HepG2 (cell line): ENCODE measurements around the gene KCNQ2. TPM values are rescaled to one million over a fixed set of nuclear protein-coding genes. Genes with fewer than 3 reads are reported as not detected.

Experiments
- ATAC-seq: fragments of 200-7000 bp; cut with Tn5 transposase; 3 replicates; pipeline ENCODE4 v1.9.1; 2020; ENCODE audit warnings: mild to moderate bottlenecking, moderate library complexity
- BruUV-seq: library from RNA; stranded (reverse); fragments of 400-500 nt; replicated peaks from 2 replicates; lab custom pipeline; 2021; lab: Mats Ljungman, UMichigan
- CTCF ChIA-PET: fragments of 300-600 bp; formaldehyde crosslinking; extraction: SDS; loops from one replicate; lab custom pipeline; 2021; ENCODE audit warnings: low total read pairs, inconsistent platforms, low intra/inter-chr PET ratio; lab: Yijun Ruan, JAX
- POLR2A ChIA-PET: fragments of 350-600 bp; sonication (Branson Sonifier 250); formaldehyde crosslinking; loops from one replicate; lab custom pipeline; 2020; ENCODE audit warnings: antibody characterized with exemption, inconsistent platforms; lab: Yijun Ruan, JAX
- DNase-seq: peaks from one replicate; pipeline ENCODE4 v3.0.0-alpha.2; 2015; ENCODE audit warnings: low spot score
- FAIRE-seq: peaks from 3 replicates; lab custom pipeline; 2011; peaks lifted over from hg19 to GRCh38; lab: Jason Lieb, UNC
- H2AFZ ChIP-seq: one replicate; pipeline ENCODE4 v1.6.1; 2011; ENCODE audit warnings: low read length, inconsistent platforms
- H3K27ac ChIP-seq: fragments of 300-600 bp; 3 replicates; pipeline ENCODE4 v1.8.0; 2011; ENCODE audit warnings: mixed run types, mild to moderate bottlenecking, mixed read lengths, low read length, inconsistent platforms; ENCODE audit not compliant: insufficient read depth; ENCODE audit errors: extremely low read length
- H3K27me3 ChIP-seq, 2 experiments: fragments of 200-600 bp in 1 of 2; 2 replicates in 1 of 2; 3 replicates in 1 of 2; pipeline versions ENCODE4 v1.6.0 to v1.8.0; 2011; ENCODE audit warnings: low read length in 2 of 2, mild to moderate bottlenecking in 2 of 2, moderate library complexity in 2 of 2, inconsistent platforms in 1 of 2; ENCODE audit not compliant: insufficient read depth in 2 of 2, control insufficient read depth in 1 of 2
- H3K36me3 ChIP-seq, 2 experiments: fragments of 200-600 bp in 1 of 2; replicated peaks in 1 of 2; 2 replicates in 1 of 2; 3 replicates in 1 of 2; pipeline versions ENCODE4 v1.5.1 to v1.8.0; 2011; ENCODE audit warnings: low read length in 2 of 2, inconsistent platforms in 1 of 2; ENCODE audit not compliant: insufficient read depth in 2 of 2, control insufficient read depth in 1 of 2
- H3K4me1 ChIP-seq: 2 replicates; pipeline ENCODE4 v1.5.1; 2012; ENCODE audit warnings: low read length, inconsistent platforms; ENCODE audit not compliant: insufficient read depth
- H3K4me2 ChIP-seq: 2 replicates; pipeline ENCODE4 v1.6.0; 2011; ENCODE audit warnings: low read depth, low read length, inconsistent platforms
- H3K4me3 ChIP-seq, 3 experiments: fragments of 200-600 bp in 1 of 3; sonication (generic), shearing (Covaris generic) in 1 of 3; replicated peaks in 1 of 3; 2 replicates each; pipeline ENCODE4 v1.5.1; 2011 to 2016; ENCODE audit warnings: low read length in 3 of 3, inconsistent platforms in 2 of 3, low read depth in 2 of 3, mild to moderate bottlenecking in 2 of 3, control low read depth in 1 of 3, mixed read lengths in 1 of 3; ENCODE audit not compliant: insufficient read depth in 1 of 3
- H3K79me2 ChIP-seq: one replicate; pipeline ENCODE4 v1.6.1; 2011; ENCODE audit warnings: low read length, inconsistent platforms; ENCODE audit not compliant: insufficient read depth
- H3K9ac ChIP-seq: 2 replicates; pipeline ENCODE4 v1.6.0; 2011; ENCODE audit warnings: mild to moderate bottlenecking, low read depth, low read length, inconsistent platforms; ENCODE audit not compliant: insufficient read depth
- H3K9me3 ChIP-seq: 2 replicates; pipeline ENCODE4 v1.5.1; 2012; ENCODE audit warnings: mild to moderate bottlenecking, low read length
- H4K20me1 ChIP-seq: 2 replicates; pipeline ENCODE4 v1.6.0; 2011; ENCODE audit warnings: inconsistent platforms, mild to moderate bottlenecking, low read length, moderate library complexity; ENCODE audit not compliant: insufficient read depth
- BCL6 ChIP-seq: IDR thresholded peaks from 2 replicates; pipeline ENCODE4 v1.6.1; 2016; ENCODE audit warnings: missing genetic modification reagents, missing compliant biosample characterization
- CHD2 ChIP-seq: IDR thresholded peaks from 2 replicates; pipeline ENCODE4 v1.6.1; 2011; ENCODE audit warnings: low read depth, low read length, improper control_type of control experiment
- E2F5 ChIP-seq: sonication (generic); formaldehyde crosslinking; conservative IDR thresholded peaks from 2 replicates; pipeline ENCODE4 v1.4.0; 2020; ENCODE audit warnings: missing genetic modification reagents
- HHEX ChIP-seq: IDR thresholded peaks from 2 replicates; pipeline ENCODE4 v1.6.1; 2016; ENCODE audit warnings: control low read depth
- KDM1A ChIP-seq: IDR thresholded peaks from 2 replicates; pipeline ENCODE4 v1.6.1; 2016; ENCODE audit warnings: missing compliant biosample characterization
- PBX3 ChIP-seq: sonication (generic); formaldehyde crosslinking; IDR thresholded peaks from 2 replicates; pipeline ENCODE4 v1.8.1; 2023; ENCODE audit warnings: missing genetic modification reagents, inconsistent platforms, borderline replicate concordance
- PTBP1 ChIP-seq: fragments of 200-400 bp; formaldehyde crosslinking; IDR thresholded peaks from 2 replicates; pipeline ENCODE4 v1.6.1; 2018; ENCODE audit warnings: low read length, low read depth; ENCODE audit not compliant: poor library complexity, severe bottlenecking
- TFAP4 ChIP-seq: sonication (generic); IDR thresholded peaks from 2 replicates; pipeline ENCODE4 v1.6.1; 2016; ENCODE audit warnings: low read depth, borderline replicate concordance
- ZBTB21 ChIP-seq: sonication (generic); formaldehyde crosslinking; IDR thresholded peaks from 2 replicates; pipeline ENCODE4 v1.4.0; 2020; ENCODE audit warnings: missing genetic modification reagents
- ZNF33A ChIP-seq: sonication (generic); formaldehyde crosslinking; IDR thresholded peaks from 2 replicates; pipeline ENCODE4 v1.5.1; 2020; ENCODE audit warnings: missing genetic modification reagents, mild to moderate bottlenecking, moderate library complexity, borderline replicate concordance
- ZNF446 ChIP-seq: sonication (generic); formaldehyde crosslinking; IDR thresholded peaks from 2 replicates; pipeline ENCODE4 v1.5.0; 2020; ENCODE audit warnings: mild to moderate bottlenecking, missing genetic modification reagents
- ZNF816 ChIP-seq: sonication (generic); formaldehyde crosslinking; IDR thresholded peaks from 2 replicates; pipeline ENCODE4 v1.8.0; 2022; ENCODE audit warnings: missing genetic modification reagents, mild to moderate bottlenecking, borderline replicate concordance
- ZNF878 ChIP-seq: sonication (generic); formaldehyde crosslinking; IDR thresholded peaks from 2 replicates; pipeline ENCODE4 v1.8.1; 2023; ENCODE audit warnings: mild to moderate bottlenecking, missing genetic modification reagents, moderate library complexity
- WGBS: methylation state at CpG from one replicate; pipeline ENCODE4 v1.1.6; 2017; ENCODE audit warnings: low lambda C conversion rate; 5-methylcytosine and 5-hydroxymethylcytosine counted together
- in situ Hi-C: cut with HindIII; loops from 2 replicates; pipeline ENCODE4 v1.10.0; 2017; ENCODE audit warnings: low pct_unique_long_range_greater_than_20kb; ENCODE audit not compliant: extremely low pct_ligation_motif_present
- intact Hi-C: fragments of 100-400 bp; cut with micrococcal nuclease; formaldehyde crosslinking; loops from one replicate; pipeline ENCODE4 v1.10.0; 2022; ENCODE audit not compliant: unreplicated experiment
- polyA plus RNA-seq, 8 experiments: library from polyadenylated mRNA; depleted of rRNA in 3 of 8; stranded (reverse) in 7 of 8; unstranded in 1 of 8; fragments of >200 nt; fragmentation: Illumina TruSeq in 4 of 8; extraction: Trizol in 4 of 8; gene quantifications; 2 replicates each; pipeline versions ENCODE4 v1.2.1 to v1.2.3, GENCODE V29; 2011 to 2016; ENCODE audit warnings: low read depth in 4 of 8, missing spikeins in 1 of 8, mixed read lengths in 1 of 8; ENCODE audit not compliant: insufficient read depth in 1 of 8
- total RNA-seq, 5 experiments: library from RNA; depleted of rRNA; stranded (reverse); fragments of >200 nt; fragmentation: Illumina TruSeq; extraction: Trizol; gene quantifications; 2 replicates each; pipeline ENCODE4 v1.2.3, GENCODE V29; 2016; ENCODE audit warnings: low read depth in 1 of 5
- TF ChIP-seq, protein P1 (sequence below): sonication (generic); formaldehyde crosslinking; IDR thresholded peaks from 2 replicates; pipeline ENCODE4 v1.4.0; 2020; ENCODE audit warnings: mild to moderate bottlenecking, missing genetic modification reagents
- TF ChIP-seq, protein P2 (sequence below): sonication (generic); formaldehyde crosslinking; IDR thresholded peaks from 2 replicates; pipeline ENCODE4 v1.4.0; 2020; ENCODE audit warnings: low read depth, mild to moderate bottlenecking, missing genetic modification reagents
- TF ChIP-seq, protein P3 (sequence below): sonication (generic); formaldehyde crosslinking; IDR thresholded peaks from 2 replicates; pipeline ENCODE4 v1.5.0; 2020; ENCODE audit warnings: mild to moderate bottlenecking, missing genetic modification reagents

The KCNQ2 gene
- total and polyA plus RNA-seq, 2 of the 13 experiments (the other 11 are each of a cell fraction or from before 2014, with no cell fraction given) = not detected

GRCh38 chr20:63520934-63521601, 48.6 kb upstream of the KCNQ2 start:
- CTCF ChIA-PET = no interaction called here
- TF ChIP-seq CHD2 (no peak), TFAP4 (no peak), ZNF816 (CRISPR knock-in tag) (no peak), ZNF33A (CRISPR knock-in tag) (no peak), ZBTB21 (CRISPR knock-in tag) (no peak), HHEX (no peak), KDM1A (no peak), ZNF446 (CRISPR knock-in tag) (no peak), PBX3 (CRISPR knock-in tag) (no peak), BCL6 (CRISPR knock-in tag) (no peak), PTBP1 (no peak), E2F5 (no peak), ZNF878 (CRISPR knock-in tag) (no peak)
- TF ChIP-seq, protein P1, sequence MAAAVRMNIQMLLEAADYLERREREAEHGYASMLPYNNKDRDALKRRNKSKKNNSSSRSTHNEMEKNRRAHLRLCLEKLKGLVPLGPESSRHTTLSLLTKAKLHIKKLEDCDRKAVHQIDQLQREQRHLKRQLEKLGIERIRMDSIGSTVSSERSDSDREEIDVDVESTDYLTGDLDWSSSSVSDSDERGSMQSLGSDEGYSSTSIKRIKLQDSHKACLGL = peak; percentile 42; the same call in 1 of the 2 replicates
- TF ChIP-seq, protein P2, sequence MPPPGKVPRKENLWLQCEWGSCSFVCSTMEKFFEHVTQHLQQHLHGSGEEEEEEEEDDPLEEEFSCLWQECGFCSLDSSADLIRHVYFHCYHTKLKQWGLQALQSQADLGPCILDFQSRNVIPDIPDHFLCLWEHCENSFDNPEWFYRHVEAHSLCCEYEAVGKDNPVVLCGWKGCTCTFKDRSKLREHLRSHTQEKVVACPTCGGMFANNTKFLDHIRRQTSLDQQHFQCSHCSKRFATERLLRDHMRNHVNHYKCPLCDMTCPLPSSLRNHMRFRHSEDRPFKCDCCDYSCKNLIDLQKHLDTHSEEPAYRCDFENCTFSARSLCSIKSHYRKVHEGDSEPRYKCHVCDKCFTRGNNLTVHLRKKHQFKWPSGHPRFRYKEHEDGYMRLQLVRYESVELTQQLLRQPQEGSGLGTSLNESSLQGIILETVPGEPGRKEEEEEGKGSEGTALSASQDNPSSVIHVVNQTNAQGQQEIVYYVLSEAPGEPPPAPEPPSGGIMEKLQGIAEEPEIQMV (CRISPR knock-in tag) = no peak
- TF ChIP-seq, protein P3, sequence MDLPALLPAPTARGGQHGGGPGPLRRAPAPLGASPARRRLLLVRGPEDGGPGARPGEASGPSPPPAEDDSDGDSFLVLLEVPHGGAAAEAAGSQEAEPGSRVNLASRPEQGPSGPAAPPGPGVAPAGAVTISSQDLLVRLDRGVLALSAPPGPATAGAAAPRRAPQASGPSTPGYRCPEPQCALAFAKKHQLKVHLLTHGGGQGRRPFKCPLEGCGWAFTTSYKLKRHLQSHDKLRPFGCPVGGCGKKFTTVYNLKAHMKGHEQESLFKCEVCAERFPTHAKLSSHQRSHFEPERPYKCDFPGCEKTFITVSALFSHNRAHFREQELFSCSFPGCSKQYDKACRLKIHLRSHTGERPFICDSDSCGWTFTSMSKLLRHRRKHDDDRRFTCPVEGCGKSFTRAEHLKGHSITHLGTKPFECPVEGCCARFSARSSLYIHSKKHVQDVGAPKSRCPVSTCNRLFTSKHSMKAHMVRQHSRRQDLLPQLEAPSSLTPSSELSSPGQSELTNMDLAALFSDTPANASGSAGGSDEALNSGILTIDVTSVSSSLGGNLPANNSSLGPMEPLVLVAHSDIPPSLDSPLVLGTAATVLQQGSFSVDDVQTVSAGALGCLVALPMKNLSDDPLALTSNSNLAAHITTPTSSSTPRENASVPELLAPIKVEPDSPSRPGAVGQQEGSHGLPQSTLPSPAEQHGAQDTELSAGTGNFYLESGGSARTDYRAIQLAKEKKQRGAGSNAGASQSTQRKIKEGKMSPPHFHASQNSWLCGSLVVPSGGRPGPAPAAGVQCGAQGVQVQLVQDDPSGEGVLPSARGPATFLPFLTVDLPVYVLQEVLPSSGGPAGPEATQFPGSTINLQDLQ (CRISPR knock-in tag) = no peak

More at GRCh38 chr20:63520934-63521601, 48.6 kb upstream of the KCNQ2 start:
- DNase-seq (peak; percentile 40), FAIRE-seq (no peak), ATAC-seq (peak; percentile 15)
- H4K20me1 ChIP-seq = peaks cover 2% of the 10 kb centered on the region; the same call in 1 of the 2 replicates
- no peak overlapping the region for H2AFZ ChIP-seq
- H3K4me1 ChIP-seq = peaks cover 11% of the 10 kb centered on the region
- H3K4me3 ChIP-seq = peak overlapping the region; percentile 35 to 66 (median 66); a peak in 4 of 6 replicates
- intact Hi-C loops (no loop called here), in situ Hi-C loops (no loop called here)
- peak overlapping the region; percentile 40; the same call in 1 of the 2 replicates for H3K9ac ChIP-seq
- 70% methylated on average over 60 of the region's 68 CpGs for WGBS
- H3K36me3 ChIP-seq = no peaks in the 10 kb centered on the region
- H3K27me3 ChIP-seq = peaks cover 24 to 46% of the 10 kb centered on the region in 2 experiments
- no peak overlapping the region for H3K27ac ChIP-seq
- POLR2A ChIA-PET = interaction anchor here (1.1 to 2.1 kb wide), 5 partner anchors 14 to 106 kb away, joined by 3 to 11 read pairs (median 8); partner anchors contain the start of genes GMEB2, HELZ2 and PTK6
- no peaks in the 10 kb centered on the region for H3K79me2 ChIP-seq
- peak overlapping the region; percentile 38 for H3K4me2 ChIP-seq
- BruUV-seq = TSS peak; percentile 67
- no peaks in the 10 kb centered on the region for H3K9me3 ChIP-seq
